Measurements from ENCODE around the gene GSS.

DNA sequence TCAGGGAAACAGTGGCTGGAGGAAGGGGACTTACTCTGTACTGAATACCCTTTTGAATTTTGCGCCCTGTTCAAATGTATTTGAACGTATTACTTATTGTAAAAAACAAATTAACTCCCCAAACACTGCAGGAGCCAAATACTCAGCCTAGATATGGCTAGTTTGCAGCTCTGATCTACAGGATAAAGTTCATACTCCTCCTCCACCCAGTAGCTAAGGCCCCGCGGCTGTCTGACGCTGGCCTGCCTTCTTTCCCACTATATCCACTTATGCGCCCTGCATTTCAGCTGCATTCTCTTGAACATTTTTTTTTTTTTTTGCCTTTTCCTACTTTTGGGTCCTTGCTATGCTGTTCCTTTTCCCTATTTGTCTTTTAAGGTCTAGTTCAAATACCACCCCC lies 6.5 kb downstream of the GSS start:
- TF ChIP-seq, protein P1, sequence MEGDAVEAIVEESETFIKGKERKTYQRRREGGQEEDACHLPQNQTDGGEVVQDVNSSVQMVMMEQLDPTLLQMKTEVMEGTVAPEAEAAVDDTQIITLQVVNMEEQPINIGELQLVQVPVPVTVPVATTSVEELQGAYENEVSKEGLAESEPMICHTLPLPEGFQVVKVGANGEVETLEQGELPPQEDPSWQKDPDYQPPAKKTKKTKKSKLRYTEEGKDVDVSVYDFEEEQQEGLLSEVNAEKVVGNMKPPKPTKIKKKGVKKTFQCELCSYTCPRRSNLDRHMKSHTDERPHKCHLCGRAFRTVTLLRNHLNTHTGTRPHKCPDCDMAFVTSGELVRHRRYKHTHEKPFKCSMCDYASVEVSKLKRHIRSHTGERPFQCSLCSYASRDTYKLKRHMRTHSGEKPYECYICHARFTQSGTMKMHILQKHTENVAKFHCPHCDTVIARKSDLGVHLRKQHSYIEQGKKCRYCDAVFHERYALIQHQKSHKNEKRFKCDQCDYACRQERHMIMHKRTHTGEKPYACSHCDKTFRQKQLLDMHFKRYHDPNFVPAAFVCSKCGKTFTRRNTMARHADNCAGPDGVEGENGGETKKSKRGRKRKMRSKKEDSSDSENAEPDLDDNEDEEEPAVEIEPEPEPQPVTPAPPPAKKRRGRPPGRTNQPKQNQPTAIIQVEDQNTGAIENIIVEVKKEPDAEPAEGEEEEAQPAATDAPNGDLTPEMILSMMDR (IDR thresholded peaks at IDR 0.05): no peak
- TF ChIP-seq POLR2A (IDR thresholded peaks at IDR 0.05) (no peak), POLR2AphosphoS5 (IDR thresholded peaks at IDR 0.05) (no peak)

All from transverse colon (tissue), 4 donors.